Fibroblast of villous mesenchyme (primary cell): ENCODE measurements around the gene PLXNB2. TPM values are rescaled to one million over a fixed set of nuclear protein-coding genes. Genes with fewer than 3 reads are reported as not detected.

Experiments
- DNase-seq: peaks from one replicate; pipeline ENCODE4 v3.0.0-alpha.2; 2010; ENCODE audit warnings: low read depth
- H3K4me3 ChIP-seq: 2 replicates; pipeline ENCODE4 v1.5.1; 2011; ENCODE audit warnings: low read depth, mild to moderate bottlenecking, low read length
- total RNA-seq: library from RNA; depleted of rRNA; stranded (reverse); fragments of >200 nt; gene quantifications from 2 replicates; pipeline ENCODE4 v1.2.3, GENCODE V29; 2012
- TF ChIP-seq, protein P1 (sequence below): IDR thresholded peaks from 2 replicates; pipeline ENCODE4 v1.5.1; 2012; ENCODE audit warnings: low read depth, mild to moderate bottlenecking, low read length; ENCODE audit not compliant: insufficient read depth

The PLXNB2 gene
- total RNA-seq, 1 donor, result 168 TPM

DNA sequence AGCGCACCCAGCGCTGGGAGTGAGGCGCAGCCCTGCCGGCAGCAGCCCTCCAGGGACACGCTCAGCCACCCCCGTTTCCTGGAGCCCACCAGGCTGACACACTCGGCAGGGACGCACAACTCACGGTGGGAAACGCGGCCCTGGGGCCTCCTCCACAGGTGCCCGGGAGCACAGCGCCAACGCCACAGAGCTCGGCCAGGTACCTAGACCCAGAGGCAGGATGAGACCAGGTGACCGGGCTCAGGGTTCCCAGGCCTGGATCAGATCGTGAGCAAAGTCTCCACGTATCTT, 80.6 kb downstream of the PLXNB2 start:
- DNase-seq, result no peak
- H3K4me3 ChIP-seq, result no peak overlapping the region
- TF ChIP-seq, protein P1, sequence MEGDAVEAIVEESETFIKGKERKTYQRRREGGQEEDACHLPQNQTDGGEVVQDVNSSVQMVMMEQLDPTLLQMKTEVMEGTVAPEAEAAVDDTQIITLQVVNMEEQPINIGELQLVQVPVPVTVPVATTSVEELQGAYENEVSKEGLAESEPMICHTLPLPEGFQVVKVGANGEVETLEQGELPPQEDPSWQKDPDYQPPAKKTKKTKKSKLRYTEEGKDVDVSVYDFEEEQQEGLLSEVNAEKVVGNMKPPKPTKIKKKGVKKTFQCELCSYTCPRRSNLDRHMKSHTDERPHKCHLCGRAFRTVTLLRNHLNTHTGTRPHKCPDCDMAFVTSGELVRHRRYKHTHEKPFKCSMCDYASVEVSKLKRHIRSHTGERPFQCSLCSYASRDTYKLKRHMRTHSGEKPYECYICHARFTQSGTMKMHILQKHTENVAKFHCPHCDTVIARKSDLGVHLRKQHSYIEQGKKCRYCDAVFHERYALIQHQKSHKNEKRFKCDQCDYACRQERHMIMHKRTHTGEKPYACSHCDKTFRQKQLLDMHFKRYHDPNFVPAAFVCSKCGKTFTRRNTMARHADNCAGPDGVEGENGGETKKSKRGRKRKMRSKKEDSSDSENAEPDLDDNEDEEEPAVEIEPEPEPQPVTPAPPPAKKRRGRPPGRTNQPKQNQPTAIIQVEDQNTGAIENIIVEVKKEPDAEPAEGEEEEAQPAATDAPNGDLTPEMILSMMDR, result no peak

DNA sequence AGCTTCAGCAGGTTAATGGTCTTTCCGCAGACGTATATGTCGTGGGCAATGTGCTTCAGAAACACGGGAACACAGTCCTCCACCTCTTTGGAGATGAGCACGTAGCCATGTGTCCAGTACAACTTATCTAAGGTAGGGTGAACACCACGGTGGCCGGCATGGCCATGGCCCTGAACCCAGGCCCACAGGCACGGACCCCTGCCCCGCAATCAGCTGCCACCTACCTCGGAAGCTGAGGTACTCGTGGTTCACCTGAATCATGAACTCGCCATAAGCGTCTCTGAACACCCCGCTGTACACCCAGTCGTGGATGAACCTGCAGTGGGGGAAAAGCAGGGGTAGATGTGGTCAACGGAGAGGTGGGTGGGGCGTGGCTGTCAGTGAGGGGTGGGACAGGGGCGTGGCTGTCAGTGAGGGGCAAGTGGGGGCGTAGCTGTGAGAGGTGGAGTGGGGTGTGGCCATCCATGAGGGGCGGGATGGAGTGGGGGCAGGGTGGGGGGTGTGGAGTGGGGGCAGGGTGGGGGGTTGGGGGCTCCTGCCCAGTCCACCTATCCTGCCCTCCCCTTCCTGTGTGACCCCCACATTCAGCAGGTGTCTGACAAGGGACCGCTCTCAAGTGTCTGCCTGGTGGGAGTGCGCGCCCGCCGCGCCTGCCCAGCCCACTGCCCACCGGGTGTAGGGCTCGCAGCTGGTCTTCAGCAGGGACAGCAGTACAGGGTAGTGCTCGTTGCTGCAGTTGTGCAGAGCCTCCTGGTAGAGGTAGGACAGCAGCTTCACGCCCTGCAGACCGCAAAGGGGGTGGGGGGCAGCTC, 81.2 kb downstream of the PLXNB2 start:
- DNase-seq, result no peak
- H3K4me3 ChIP-seq, result no peak overlapping the region
- TF ChIP-seq, protein P1, result no peak

DNA sequence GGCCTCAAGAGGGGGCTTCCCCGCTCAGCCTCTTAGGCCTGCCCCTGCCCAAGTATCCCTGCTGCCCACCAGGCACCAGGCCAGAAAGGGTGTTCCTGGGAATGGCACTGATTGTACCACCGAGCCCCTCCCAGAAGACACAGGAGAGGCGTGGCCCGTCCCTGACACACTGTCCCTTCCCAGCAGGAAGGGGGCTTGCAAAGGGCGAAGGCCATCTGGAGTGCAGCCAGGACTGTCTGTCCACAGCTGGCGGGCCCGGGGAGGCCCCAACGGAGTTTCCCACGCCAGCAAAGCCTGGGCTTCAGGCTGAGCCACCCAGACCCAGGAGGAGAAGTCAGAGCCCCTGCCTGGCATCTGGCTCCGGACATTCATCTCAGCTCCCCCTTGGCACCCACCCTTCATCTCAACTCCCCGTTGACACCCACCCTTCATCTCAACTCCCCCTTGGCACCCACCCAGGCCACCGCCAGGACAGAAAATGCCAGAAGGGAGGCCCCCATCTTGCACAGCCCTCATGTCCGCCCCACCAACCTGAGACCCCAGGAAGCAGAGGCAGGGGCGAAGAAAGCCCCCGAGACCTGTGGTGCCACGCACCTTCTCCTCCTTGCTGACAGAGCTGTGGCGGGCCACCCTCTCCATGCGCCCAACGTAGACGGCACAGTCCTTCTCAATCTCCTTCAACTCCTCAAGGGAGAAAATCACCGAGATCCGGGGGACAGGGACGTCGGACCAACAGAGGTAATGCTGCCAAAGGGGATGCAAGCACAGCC, 82.1 kb downstream of the PLXNB2 start:
- TF ChIP-seq, protein P1, result no peak
- H3K4me3 ChIP-seq, result no peak overlapping the region
- DNase-seq, result no peak

Other genes starting within 250 kb of the PLXNB2 start
- gene TTLL8, start 249.3 kb downstream of the PLXNB2 start, total RNA-seq, result not detected in 2 replicates
- under 0.01 TPM in 2 replicates for gene MLC1, start 222.2 kb downstream of the PLXNB2 start, total RNA-seq
- gene MOV10L1, start 217.6 kb downstream of the PLXNB2 start, total RNA-seq, result 9.7 and 10.8 TPM in 2 replicates
- 0.32 and 0.43 TPM in 2 replicates for gene PANX2, start 136.9 kb downstream of the PLXNB2 start, total RNA-seq
- 21.6 and 27.4 TPM in 2 replicates for gene TRABD, start 121.7 kb downstream of the PLXNB2 start, total RNA-seq
- gene SELENOO, start 106.6 kb downstream of the PLXNB2 start, total RNA-seq, result 18.0 and 20.7 TPM in 2 replicates
- 25.4 and 32.4 TPM in 2 replicates for gene TUBGCP6, start 62.6 kb downstream of the PLXNB2 start, total RNA-seq
- gene HDAC10, start 56.4 kb downstream of the PLXNB2 start, total RNA-seq, result 18.7 and 19.4 TPM in 2 replicates
- gene MAPK12, start 46.0 kb downstream of the PLXNB2 start, total RNA-seq, result 39.3 and 42.7 TPM in 2 replicates
- gene MAPK11, start 37.3 kb downstream of the PLXNB2 start, total RNA-seq, result 6.5 and 6.8 TPM in 2 replicates
- gene DENND6B, start 19.4 kb upstream of the PLXNB2 start, total RNA-seq, result 2.3 and 2.6 TPM in 2 replicates
- 54.0 and 62.2 TPM in 2 replicates for gene PPP6R2, start 35.7 kb upstream of the PLXNB2 start, total RNA-seq
- 75.1 and 82.8 TPM in 2 replicates for gene SBF1, start 167.4 kb upstream of the PLXNB2 start, total RNA-seq
- gene ADM2, start 173.9 kb upstream of the PLXNB2 start, total RNA-seq, result 2.6 and 5.8 TPM in 2 replicates
- 0.32 TPM in 1 of 2 replicates, not detected in the other for gene MIOX, start 179.2 kb upstream of the PLXNB2 start, total RNA-seq
- 50.1 and 52.5 TPM in 2 replicates for gene LMF2, start 200.1 kb upstream of the PLXNB2 start, total RNA-seq
- gene NCAPH2, start 200.6 kb upstream of the PLXNB2 start, total RNA-seq, result 27.2 and 35.4 TPM in 2 replicates
- 2.6 TPM in 2 replicates for gene SCO2, start 218.0 kb upstream of the PLXNB2 start, total RNA-seq
- gene TYMP, start 222.4 kb upstream of the PLXNB2 start, total RNA-seq, result 16.0 and 21.6 TPM in 2 replicates
- 0.32 TPM in 1 of 2 replicates, not detected in the other for gene KLHDC7B, start 238.3 kb upstream of the PLXNB2 start, total RNA-seq